ENCODE measurements around the gene WNT7B.
A peak's percentile ranks its signal among the peaks of the same experiment; 100 is the strongest.

The WNT7B gene

GRCh38 chr22:46002757-46003270 is 25.9 kb upstream of the WNT7B start:
- in situ Hi-C loops (cut with HindIII; ENCODE audit: low pct_ligation_motif_present, low sequenced_read_pairs) = no loop called here
- H3K27me3 ChIP-seq (replicated peaks) = no peaks in the 10 kb centered on the region
- H3K36me3 ChIP-seq (replicated peaks) = no peaks in the 10 kb centered on the region
- H3K27ac ChIP-seq = peak overlapping the region; percentile 3
- DNase-seq = no peak
- TF ChIP-seq, protein P1, sequence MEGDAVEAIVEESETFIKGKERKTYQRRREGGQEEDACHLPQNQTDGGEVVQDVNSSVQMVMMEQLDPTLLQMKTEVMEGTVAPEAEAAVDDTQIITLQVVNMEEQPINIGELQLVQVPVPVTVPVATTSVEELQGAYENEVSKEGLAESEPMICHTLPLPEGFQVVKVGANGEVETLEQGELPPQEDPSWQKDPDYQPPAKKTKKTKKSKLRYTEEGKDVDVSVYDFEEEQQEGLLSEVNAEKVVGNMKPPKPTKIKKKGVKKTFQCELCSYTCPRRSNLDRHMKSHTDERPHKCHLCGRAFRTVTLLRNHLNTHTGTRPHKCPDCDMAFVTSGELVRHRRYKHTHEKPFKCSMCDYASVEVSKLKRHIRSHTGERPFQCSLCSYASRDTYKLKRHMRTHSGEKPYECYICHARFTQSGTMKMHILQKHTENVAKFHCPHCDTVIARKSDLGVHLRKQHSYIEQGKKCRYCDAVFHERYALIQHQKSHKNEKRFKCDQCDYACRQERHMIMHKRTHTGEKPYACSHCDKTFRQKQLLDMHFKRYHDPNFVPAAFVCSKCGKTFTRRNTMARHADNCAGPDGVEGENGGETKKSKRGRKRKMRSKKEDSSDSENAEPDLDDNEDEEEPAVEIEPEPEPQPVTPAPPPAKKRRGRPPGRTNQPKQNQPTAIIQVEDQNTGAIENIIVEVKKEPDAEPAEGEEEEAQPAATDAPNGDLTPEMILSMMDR (IDR thresholded peaks at IDR 0.05; ENCODE audit: low read depth, low read length, missing control alignments) = no peak
- H3K4me3 ChIP-seq (ENCODE audit: low read depth, low read length) = no peak overlapping the region

GRCh38 chr22:46001426-46002106 is 24.6 kb upstream of the WNT7B start:
- H3K27ac ChIP-seq = no peak overlapping the region
- in situ Hi-C loops (cut with HindIII; ENCODE audit: low pct_ligation_motif_present, low sequenced_read_pairs) = no loop called here
- no peaks in the 10 kb centered on the region for H3K36me3 ChIP-seq (replicated peaks)
- no peak for DNase-seq
- TF ChIP-seq, protein P1 (IDR thresholded peaks at IDR 0.05; ENCODE audit: low read depth, low read length, missing control alignments) = no peak
- no peak overlapping the region for H3K4me3 ChIP-seq (ENCODE audit: low read depth, low read length)
- H3K27me3 ChIP-seq (replicated peaks) = no peaks in the 10 kb centered on the region

- TF ChIP-seq, protein P1 (IDR thresholded peaks at IDR 0.05; ENCODE audit: low read depth, low read length, missing control alignments) = peak; percentile 28
- Histone ChIP-seq H3K27ac (no peak overlapping the region), H3K4me3 (ENCODE audit: low read depth, low read length) (no peak overlapping the region), H3K27me3 (replicated peaks) (no peaks in the 10 kb centered on the region), H3K36me3 (replicated peaks) (no peaks in the 10 kb centered on the region)
- DNase-seq = no peak
- in situ Hi-C loops (cut with HindIII; ENCODE audit: low pct_ligation_motif_present, low sequenced_read_pairs) = no loop called here
These were observed 24.1 kb upstream of the WNT7B start for GRCh38 chr22:46001046-46001425.

- DNase-seq = no peak
- H3K27me3 ChIP-seq (replicated peaks) = no peaks in the 10 kb centered on the region
- H3K27ac ChIP-seq = no peak overlapping the region
- H3K36me3 ChIP-seq (replicated peaks) = no peaks in the 10 kb centered on the region
- in situ Hi-C loops (cut with HindIII; ENCODE audit: low pct_ligation_motif_present, low sequenced_read_pairs) = no loop called here
- H3K4me3 ChIP-seq (ENCODE audit: low read depth, low read length) = no peak overlapping the region
- TF ChIP-seq, protein P1 (IDR thresholded peaks at IDR 0.05; ENCODE audit: low read depth, low read length, missing control alignments) = no peak
These were observed 23.4 kb upstream of the WNT7B start for GRCh38 chr22:46000081-46001027.

DNA sequence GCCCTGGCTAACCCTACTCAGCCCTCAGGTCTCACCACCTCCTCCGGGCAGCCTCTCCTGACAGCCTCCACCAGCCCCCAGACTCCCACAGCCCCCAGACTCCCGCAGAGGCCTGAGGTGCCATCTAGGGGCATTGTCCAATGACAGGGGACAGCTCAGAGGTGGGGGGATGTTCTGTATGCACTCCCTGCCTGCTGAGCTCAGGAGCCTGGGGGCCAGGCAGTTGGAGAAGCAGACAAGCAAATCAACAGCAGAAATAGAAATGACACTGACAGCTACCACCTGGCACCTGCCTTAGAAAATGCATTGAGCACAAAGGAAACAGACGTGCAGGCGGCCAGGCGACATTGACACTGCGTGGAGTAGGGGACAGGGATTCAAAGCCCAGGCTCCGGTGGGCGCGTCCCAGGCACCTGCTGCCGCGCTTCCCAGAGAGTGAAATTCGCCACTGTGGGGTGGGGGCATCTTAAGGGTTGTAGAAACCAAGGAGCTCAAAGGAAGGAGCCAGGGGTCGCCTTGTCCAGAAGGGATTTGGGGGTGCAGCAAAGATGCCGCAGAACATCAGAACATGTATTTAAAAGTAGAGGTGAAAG is 22.5 kb upstream of the WNT7B start:
- Histone ChIP-seq H3K27me3 (replicated peaks) (no peaks in the 10 kb centered on the region), H3K4me3 (ENCODE audit: low read depth, low read length) (no peak overlapping the region), H3K27ac (no peak overlapping the region), H3K36me3 (replicated peaks) (no peaks in the 10 kb centered on the region)
- in situ Hi-C loops (cut with HindIII; ENCODE audit: low pct_ligation_motif_present, low sequenced_read_pairs) = no loop called here
- no peak for DNase-seq
- TF ChIP-seq, protein P1 (IDR thresholded peaks at IDR 0.05; ENCODE audit: low read depth, low read length, missing control alignments) = no peak

Data from brain microvascular endothelial cell (primary cell).